T-helper 2 cell treated with Interferon-gamma antibody and Interleukin-4, amounts not matched to agents 100 ng/mL and 5 ng/mL, for 36 hours (primary cell): ENCODE data around the gene GPC6. TPM values are rescaled to one million over a fixed set of nuclear protein-coding genes. Genes with fewer than 3 reads are reported as not detected.

Experiments used
- intact Hi-C: fragments of 100-400 bp; cut with micrococcal nuclease; formaldehyde crosslinking; loops from one replicate; pipeline ENCODE4 v1.15.1; 2023
- total RNA-seq: library from RNA; stranded (reverse); gene quantifications from 2 replicates; pipeline ENCODE4 v1.2.3, GENCODE V29; 2022

The GPC6 gene
- total RNA-seq, 1 donor from 2014 or later: not detected

- intact Hi-C loops: no loop called here
These were observed 270.5 kb downstream of the GPC6 start for GRCh38 chr13:93496985-93497673.

- intact Hi-C loops: no loop called here
These were observed 273.4 kb downstream of the GPC6 start for GRCh38 chr13:93499991-93500390.

DNA sequence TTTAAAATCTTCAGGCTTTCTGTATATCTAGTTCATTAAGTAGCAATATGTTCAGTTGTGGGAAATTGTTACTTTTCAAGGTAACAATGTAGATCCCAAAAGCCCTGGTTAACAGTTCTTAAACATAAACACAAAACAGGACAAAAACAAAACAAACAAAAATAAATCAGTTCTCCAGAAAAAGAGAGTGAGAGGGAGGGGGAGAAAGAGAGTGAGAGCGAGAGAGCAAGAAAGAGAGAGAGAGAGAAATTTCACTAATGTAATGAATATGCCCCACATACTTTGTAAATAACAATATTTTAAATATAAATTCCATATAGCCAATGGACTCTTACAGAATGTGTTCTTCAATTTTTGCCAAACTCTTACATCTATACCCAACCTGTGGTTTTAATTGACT, 275.5 kb downstream of the GPC6 start:
- intact Hi-C loops: no loop called here

GRCh38 chr13:93502987-93503615, 276.5 kb downstream of the GPC6 start:
- intact Hi-C loops: no loop called here

DNA sequence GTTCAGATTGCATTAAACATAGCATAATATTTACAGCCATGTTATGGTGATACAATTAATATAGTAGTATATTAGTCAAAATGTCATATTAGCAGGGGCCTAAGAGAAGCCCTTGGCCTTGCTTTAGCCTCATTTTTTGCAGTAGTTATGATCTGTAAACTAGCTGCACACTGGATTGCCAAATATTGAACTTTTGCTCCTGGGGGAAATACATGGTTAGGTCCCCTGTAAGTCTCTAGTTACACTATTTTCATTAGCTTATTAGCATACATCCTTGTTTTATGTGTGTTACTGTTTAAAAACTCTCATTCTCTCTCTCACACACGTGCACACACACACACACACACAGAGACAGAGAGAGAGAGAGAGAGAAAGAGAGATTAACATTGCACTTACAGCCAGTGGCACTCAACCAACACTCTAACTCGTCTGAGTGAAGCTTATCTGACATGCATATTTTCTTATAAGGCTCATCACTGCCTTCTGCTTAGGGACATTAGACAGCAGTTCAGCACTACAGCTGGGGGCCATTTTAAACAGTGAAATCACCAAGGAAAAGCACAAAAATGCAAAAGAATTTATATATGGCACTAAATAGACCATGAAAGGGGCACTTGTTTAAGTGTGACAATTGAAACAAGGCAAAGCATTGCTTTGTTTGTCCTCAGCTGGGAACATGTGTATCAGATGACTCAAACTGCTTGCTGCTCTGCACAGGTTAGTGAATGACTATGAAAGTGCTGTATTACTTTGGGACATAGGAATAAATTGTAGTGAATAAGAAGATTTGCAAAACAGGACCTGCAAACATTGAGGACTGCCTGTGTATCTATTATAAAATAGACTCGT, 278.7 kb downstream of the GPC6 start:
- intact Hi-C loops: no loop called here

GRCh38 chr13:93511011-93511410, 284.4 kb downstream of the GPC6 start:
- intact Hi-C loops: no loop called here

DNA sequence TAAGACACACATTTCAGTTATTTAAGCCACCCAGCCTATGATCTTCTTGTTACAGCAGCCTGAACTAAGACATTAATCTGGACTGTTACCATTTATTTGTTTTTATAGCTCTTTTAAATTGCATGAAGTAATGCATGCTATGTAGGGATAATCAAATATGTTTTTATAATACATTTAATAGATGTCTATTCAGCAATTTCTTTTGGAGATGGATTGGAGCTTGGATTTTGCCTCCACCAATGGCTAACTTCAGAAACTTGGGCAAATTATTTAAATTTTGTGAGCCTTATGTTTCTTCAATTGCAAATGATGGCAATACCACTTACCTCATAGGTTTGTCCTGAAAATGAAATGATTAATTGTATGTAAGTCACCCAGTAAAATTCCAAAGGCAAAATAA, 288.7 kb downstream of the GPC6 start:
- intact Hi-C loops: no loop called here

- intact Hi-C loops: no loop called here
These were observed 291.1 kb downstream of the GPC6 start for GRCh38 chr13:93517658-93518057.

DNA sequence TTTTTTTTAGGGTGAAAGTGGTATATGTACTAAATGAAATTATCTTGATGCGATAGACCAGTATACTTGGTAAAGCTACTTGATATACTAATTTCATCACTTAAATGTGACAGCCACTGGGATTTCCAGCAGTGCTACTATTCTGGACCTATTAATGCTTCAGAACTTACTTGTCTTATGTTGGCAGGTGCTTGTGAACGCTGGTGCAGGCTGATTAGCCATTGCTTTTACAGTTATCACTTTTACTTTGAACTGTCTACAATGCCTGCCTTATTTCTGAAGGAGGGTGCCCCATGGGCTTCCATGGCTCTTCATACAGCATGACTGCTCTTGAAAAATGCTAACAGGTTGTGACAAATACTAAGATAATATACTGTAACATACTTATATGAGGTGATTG, 294.7 kb downstream of the GPC6 start:
- intact Hi-C loops: no loop called here

- intact Hi-C loops: no loop called here
These were observed 295.9 kb downstream of the GPC6 start for GRCh38 chr13:93522501-93522900.

- intact Hi-C loops: no loop called here
These were observed 298.5 kb downstream of the GPC6 start for GRCh38 chr13:93525087-93525486.

- intact Hi-C loops: no loop called here
These were observed 301.2 kb downstream of the GPC6 start for GRCh38 chr13:93527748-93528297.

- intact Hi-C loops: no loop called here
These were observed 303.4 kb downstream of the GPC6 start for GRCh38 chr13:93529961-93530360.

DNA sequence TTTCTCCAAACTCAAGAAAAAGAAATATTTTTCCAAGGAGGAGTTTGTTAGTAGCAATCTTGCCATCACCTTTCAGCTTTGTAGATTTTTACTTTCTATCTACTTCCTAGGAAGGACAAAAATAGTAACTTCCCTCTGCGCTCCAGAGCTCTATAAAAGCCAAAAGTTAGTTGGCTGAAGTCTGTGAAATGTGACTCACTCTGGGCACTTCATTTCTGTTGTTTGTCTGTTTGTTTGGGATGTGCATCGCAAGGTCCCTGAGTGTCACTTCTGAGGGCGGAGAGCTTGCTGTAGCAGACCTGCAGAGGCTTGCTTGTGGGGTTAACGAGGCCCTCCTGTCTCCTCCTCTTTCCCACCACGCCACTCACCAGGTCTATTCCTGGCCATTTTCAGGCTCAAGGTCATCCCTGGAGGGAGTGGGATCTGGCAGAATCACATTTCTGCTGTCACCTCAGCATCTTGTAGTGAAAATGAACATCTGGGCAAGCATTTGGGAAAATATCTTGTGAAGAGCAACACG, 307.6 kb downstream of the GPC6 start:
- intact Hi-C loops: no loop called here

DNA sequence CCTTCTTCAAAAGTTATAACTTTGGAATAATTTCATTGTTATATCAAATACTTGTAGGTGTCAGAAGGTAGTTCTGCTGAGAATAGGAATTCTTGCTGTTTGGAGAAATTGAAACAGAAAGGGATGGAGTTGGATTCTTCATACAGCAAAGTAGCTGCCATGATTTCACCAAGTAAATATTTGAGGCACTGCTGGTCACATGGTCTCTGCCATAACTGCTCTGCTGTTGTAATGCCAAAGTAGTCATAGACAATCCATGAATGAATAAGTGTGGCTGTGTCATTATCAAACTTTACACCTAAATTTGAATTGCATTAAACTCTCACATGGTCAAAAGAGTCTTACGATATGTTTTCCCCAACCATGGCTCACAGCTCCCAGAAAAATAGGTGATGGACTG, 308.6 kb downstream of the GPC6 start:
- intact Hi-C loops: no loop called here

- intact Hi-C loops: no loop called here
These were observed 313.3 kb downstream of the GPC6 start for GRCh38 chr13:93539914-93540313.

GRCh38 chr13:93547886-93548285, 321.3 kb downstream of the GPC6 start:
- intact Hi-C loops: no loop called here

- intact Hi-C loops: no loop called here
These were observed 322.9 kb downstream of the GPC6 start for GRCh38 chr13:93549326-93550005.

GRCh38 chr13:93550236-93550635, 323.6 kb downstream of the GPC6 start:
- intact Hi-C loops: no loop called here

- intact Hi-C loops: no loop called here
These were observed 326.0 kb downstream of the GPC6 start for GRCh38 chr13:93552596-93552995.

- intact Hi-C loops: no loop called here
These were observed 327.9 kb downstream of the GPC6 start for GRCh38 chr13:93554514-93554913.
